ENCODE results near the gene SLC6A15.
A peak's percentile ranks its signal among the peaks of the same experiment; 100 is the strongest.

Gene SLC6A15

DNA sequence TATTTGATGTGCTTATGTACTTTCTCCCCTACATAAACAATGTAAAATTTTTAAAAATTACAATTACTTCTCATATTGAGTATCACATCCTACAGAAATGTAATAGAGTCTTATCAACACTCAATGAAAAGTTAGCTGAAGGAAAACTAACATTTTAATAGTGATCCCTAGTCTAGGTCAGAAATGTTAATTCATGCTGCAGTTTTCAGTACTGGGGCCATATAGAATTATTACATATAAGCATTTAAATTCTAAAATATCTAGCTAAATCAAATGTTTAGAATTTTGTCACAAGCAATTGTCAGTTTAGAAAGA lies 37.8 kb downstream of the SLC6A15 start:
- H3F3A ChIP-seq (ENCODE audit: low read depth) = no peaks in the 10 kb centered on the region
- no peaks in the 10 kb centered on the region for H3K9me2 ChIP-seq (replicated peaks; ENCODE audit: low read depth, low read length)
- H3K9me3 ChIP-seq (ENCODE audit: insufficient read depth, low read depth, low read length) = no peaks in the 10 kb centered on the region
- H3K9ac ChIP-seq (ENCODE audit: low read depth, low read length, poor library complexity, severe bottlenecking) = no peak overlapping the region
- H2AFZ ChIP-seq (ENCODE audit: low read length) = no peak overlapping the region
- no peaks in the 10 kb centered on the region for H3K79me2 ChIP-seq (ENCODE audit: insufficient read depth, low read length)
- TF ChIP-seq EZH2phosphoT487 (IDR thresholded peaks at IDR 0.05; ENCODE audit: borderline replicate concordance) = no peak
- TF ChIP-seq, protein P1, sequence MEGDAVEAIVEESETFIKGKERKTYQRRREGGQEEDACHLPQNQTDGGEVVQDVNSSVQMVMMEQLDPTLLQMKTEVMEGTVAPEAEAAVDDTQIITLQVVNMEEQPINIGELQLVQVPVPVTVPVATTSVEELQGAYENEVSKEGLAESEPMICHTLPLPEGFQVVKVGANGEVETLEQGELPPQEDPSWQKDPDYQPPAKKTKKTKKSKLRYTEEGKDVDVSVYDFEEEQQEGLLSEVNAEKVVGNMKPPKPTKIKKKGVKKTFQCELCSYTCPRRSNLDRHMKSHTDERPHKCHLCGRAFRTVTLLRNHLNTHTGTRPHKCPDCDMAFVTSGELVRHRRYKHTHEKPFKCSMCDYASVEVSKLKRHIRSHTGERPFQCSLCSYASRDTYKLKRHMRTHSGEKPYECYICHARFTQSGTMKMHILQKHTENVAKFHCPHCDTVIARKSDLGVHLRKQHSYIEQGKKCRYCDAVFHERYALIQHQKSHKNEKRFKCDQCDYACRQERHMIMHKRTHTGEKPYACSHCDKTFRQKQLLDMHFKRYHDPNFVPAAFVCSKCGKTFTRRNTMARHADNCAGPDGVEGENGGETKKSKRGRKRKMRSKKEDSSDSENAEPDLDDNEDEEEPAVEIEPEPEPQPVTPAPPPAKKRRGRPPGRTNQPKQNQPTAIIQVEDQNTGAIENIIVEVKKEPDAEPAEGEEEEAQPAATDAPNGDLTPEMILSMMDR (conservative IDR thresholded peaks at IDR 0.05; ENCODE audit: low read length) = no peak
- H3K4me2 ChIP-seq (ENCODE audit: low read depth, low read length, poor library complexity, severe bottlenecking) = no peak overlapping the region
- no peaks in the 10 kb centered on the region for H3K36me3 ChIP-seq (ENCODE audit: insufficient read depth, low read length)
- H3K4me3 ChIP-seq (ENCODE audit: low read length, poor library complexity, severe bottlenecking) = no peak overlapping the region
- no peaks in the 10 kb centered on the region for H3K4me1 ChIP-seq (ENCODE audit: insufficient read depth, low read length, poor library complexity, severe bottlenecking)
- H3K27me3 ChIP-seq (ENCODE audit: insufficient read depth, low read length, poor library complexity, severe bottlenecking) = no peaks in the 10 kb centered on the region
- H4K20me1 ChIP-seq (ENCODE audit: insufficient read depth, low read length, poor library complexity, severe bottlenecking) = no peaks in the 10 kb centered on the region

DNA sequence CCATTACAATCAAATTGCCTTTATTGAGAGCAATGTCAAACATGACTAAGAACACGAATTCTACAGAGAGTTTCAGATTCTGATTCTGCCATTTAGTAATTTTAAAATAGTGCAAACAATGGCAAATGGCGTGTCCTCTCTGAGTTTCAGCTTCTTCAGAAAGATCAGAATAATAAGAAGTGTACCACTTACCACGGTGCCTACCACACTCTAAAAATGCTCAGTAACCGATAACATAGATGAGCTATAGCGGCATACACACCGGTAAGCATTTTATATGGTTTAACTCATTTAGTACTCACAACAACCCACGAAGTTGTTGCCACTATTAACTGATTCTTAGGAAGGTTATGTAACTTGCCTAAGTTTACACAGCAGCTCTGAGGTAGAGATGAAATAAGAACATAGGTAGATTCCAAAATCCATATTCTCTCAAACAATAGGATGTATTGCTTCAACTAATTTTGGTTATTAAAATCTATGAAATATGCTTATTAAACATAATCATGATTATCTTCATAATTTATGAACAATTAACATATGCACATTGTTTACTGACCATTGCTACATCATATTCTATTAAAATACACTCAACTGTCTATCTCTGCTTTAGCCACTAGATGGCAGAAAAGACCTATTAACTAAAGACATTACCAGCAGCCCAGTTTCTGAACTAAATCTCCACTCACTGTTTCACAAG lies 38.3 kb downstream of the SLC6A15 start:
- no peaks in the 10 kb centered on the region for H3K4me1 ChIP-seq (ENCODE audit: insufficient read depth, low read length, poor library complexity, severe bottlenecking)
- H4K20me1 ChIP-seq (ENCODE audit: insufficient read depth, low read length, poor library complexity, severe bottlenecking) = no peaks in the 10 kb centered on the region
- H3K9me3 ChIP-seq (ENCODE audit: insufficient read depth, low read depth, low read length) = no peaks in the 10 kb centered on the region
- H3K36me3 ChIP-seq (ENCODE audit: insufficient read depth, low read length) = no peaks in the 10 kb centered on the region
- H3K9ac ChIP-seq (ENCODE audit: low read depth, low read length, poor library complexity, severe bottlenecking) = no peak overlapping the region
- H3K27me3 ChIP-seq (ENCODE audit: insufficient read depth, low read length, poor library complexity, severe bottlenecking) = no peaks in the 10 kb centered on the region
- H3K9me2 ChIP-seq (replicated peaks; ENCODE audit: low read depth, low read length) = no peaks in the 10 kb centered on the region
- no peak for TF ChIP-seq EZH2phosphoT487 (IDR thresholded peaks at IDR 0.05; ENCODE audit: borderline replicate concordance)
- TF ChIP-seq, protein P1 (conservative IDR thresholded peaks at IDR 0.05; ENCODE audit: low read length) = peak; percentile 85
- no peak overlapping the region for H3K4me2 ChIP-seq (ENCODE audit: low read depth, low read length, poor library complexity, severe bottlenecking)
- peak overlapping the region; percentile 21; the same call in 1 of the 2 replicates for H2AFZ ChIP-seq (ENCODE audit: low read length)
- no peaks in the 10 kb centered on the region for H3F3A ChIP-seq (ENCODE audit: low read depth)
- no peak overlapping the region for H3K4me3 ChIP-seq (ENCODE audit: low read length, poor library complexity, severe bottlenecking)
- no peaks in the 10 kb centered on the region for H3K79me2 ChIP-seq (ENCODE audit: insufficient read depth, low read length)

DNA sequence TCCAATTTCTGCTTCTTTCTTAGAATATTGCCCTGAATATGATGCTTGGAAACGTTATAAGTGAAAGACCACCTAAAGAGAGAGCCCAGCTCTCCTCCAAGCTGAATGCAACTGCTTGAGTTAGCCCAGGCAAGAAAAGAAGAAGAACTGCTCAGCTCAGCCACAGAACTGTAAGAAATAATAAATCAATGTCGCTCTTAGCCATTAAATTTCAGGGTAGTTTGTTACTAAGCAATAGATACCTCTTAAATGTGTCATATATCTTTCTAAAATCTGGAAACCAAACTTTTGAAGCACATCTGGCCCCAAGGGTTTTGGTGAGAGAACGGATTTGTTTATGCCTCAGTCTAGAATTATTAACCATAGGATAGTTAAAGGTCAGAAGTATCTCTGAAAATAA lies 50.4 kb downstream of the SLC6A15 start:
- Histone ChIP-seq H3K9me3 (ENCODE audit: insufficient read depth, low read depth, low read length) (no peaks in the 10 kb centered on the region), H3K4me1 (ENCODE audit: insufficient read depth, low read length, poor library complexity, severe bottlenecking) (no peaks in the 10 kb centered on the region), H3K4me3 (ENCODE audit: low read length, poor library complexity, severe bottlenecking) (no peak overlapping the region), H3K9ac (ENCODE audit: low read depth, low read length, poor library complexity, severe bottlenecking) (no peak overlapping the region), H3K27me3 (ENCODE audit: insufficient read depth, low read length, poor library complexity, severe bottlenecking) (no peaks in the 10 kb centered on the region), H3K9me2 (replicated peaks; ENCODE audit: low read depth, low read length) (no peaks in the 10 kb centered on the region), H4K20me1 (ENCODE audit: insufficient read depth, low read length, poor library complexity, severe bottlenecking) (no peaks in the 10 kb centered on the region), H3K36me3 (ENCODE audit: insufficient read depth, low read length) (no peaks in the 10 kb centered on the region), H3F3A (ENCODE audit: low read depth) (no peaks in the 10 kb centered on the region), H2AFZ (ENCODE audit: low read length) (no peak overlapping the region), H3K79me2 (ENCODE audit: insufficient read depth, low read length) (no peaks in the 10 kb centered on the region), H3K4me2 (ENCODE audit: low read depth, low read length, poor library complexity, severe bottlenecking) (no peak overlapping the region)
- no peak for TF ChIP-seq EZH2phosphoT487 (IDR thresholded peaks at IDR 0.05; ENCODE audit: borderline replicate concordance)
- TF ChIP-seq, protein P1 (conservative IDR thresholded peaks at IDR 0.05; ENCODE audit: low read length) = no peak

Measured in Loucy (cell line).